ENCODE measurements around the gene GADL1.

DNA sequence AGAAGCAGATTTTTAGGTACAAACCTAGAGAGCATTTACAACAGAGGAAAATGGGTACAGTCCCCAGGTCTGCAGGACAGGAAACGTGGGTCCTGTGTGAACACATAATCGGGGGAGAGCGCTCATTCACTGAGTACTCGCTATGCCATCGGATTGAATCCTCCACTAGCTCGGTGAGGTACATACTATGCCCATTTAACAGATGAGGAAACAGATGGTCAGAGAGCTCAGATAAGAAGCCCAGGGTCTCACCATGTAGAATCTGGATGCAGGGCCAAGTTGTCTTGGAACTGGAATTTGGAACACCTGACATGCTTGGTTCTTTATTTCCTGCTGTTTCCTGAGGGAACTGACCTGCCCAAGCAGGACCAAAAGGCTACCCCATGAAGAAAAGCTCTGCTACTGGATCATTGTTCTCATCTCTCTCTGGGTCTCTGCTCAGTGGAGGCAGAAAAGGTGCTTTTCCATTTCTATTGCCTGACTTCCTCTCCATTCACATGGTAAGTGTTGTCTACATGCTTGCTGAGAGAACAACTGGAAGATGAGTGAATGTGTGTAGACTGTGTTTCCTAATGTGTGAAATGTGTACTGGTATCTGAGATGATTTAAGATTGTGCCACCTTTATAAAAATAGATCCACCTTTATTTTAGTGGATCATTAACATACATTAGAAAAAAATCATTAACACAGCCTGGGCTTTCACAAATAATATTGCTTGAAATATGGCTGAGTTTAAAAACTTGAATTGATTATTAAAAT lies 199.0 kb downstream of the GADL1 start:
- TF ChIP-seq CTCF (IDR thresholded peaks at IDR 0.05; ENCODE audit: insufficient read depth, low read length, poor library complexity, severe bottlenecking), result no peak
- no peak for TF ChIP-seq EZH2phosphoT487 (conservative IDR thresholded peaks at IDR 0.05; ENCODE audit: low read length)
